ENCODE measurements around the gene SHC2.
"Not testable (repeated sequence)": the region's sequence is repeated elsewhere in the genome, so short reads cannot be mapped to it uniquely, and the experiment has no call there.

SHC2 gene

GRCh38 chr19:468587-469256, 7.9 kb upstream of the SHC2 start:
- no peak for DNase-seq (ENCODE audit: low read depth)

- DNase-seq (ENCODE audit: low read depth) = no peak
Observed at GRCh38 chr19:467554-467953, 6.7 kb upstream of the SHC2 start.

GRCh38 chr19:465056-465816, 4.4 kb upstream of the SHC2 start:
- no peak for DNase-seq (ENCODE audit: low read depth)

GRCh38 chr19:464208-464545, 3.3 kb upstream of the SHC2 start:
- DNase-seq (ENCODE audit: low read depth) = no peak

- no peak for DNase-seq (ENCODE audit: low read depth)
Observed at GRCh38 chr19:463483-464207, 2.8 kb upstream of the SHC2 start.

- no peak for DNase-seq (ENCODE audit: low read depth)
Observed at GRCh38 chr19:461721-462551, 1.1 kb upstream of the SHC2 start.

GRCh38 chr19:459724-460511, 915 bp downstream of the SHC2 start:
- peak; percentile 12 for DNase-seq (ENCODE audit: low read depth)

- DNase-seq (ENCODE audit: low read depth) = no peak
Observed at GRCh38 chr19:458091-459042, 2.5 kb downstream of the SHC2 start.

GRCh38 chr19:457636-458035, 3.2 kb downstream of the SHC2 start:
- DNase-seq (ENCODE audit: low read depth) = no peak

GRCh38 chr19:456547-457110, 4.2 kb downstream of the SHC2 start:
- DNase-seq (ENCODE audit: low read depth) = no peak

- DNase-seq (ENCODE audit: low read depth) = no peak
Observed at GRCh38 chr19:455851-456546, 4.8 kb downstream of the SHC2 start.

GRCh38 chr19:455031-455705, 5.7 kb downstream of the SHC2 start:
- no peak for DNase-seq (ENCODE audit: low read depth)

GRCh38 chr19:453606-454005, 7.2 kb downstream of the SHC2 start:
- no peak for DNase-seq (ENCODE audit: low read depth)

- DNase-seq (ENCODE audit: low read depth) = no peak
Observed at GRCh38 chr19:452829-453228, 8.0 kb downstream of the SHC2 start.

GRCh38 chr19:450912-451481, 9.8 kb downstream of the SHC2 start:
- DNase-seq (ENCODE audit: low read depth) = not testable (repeated sequence)

GRCh38 chr19:449916-450315, 10.9 kb downstream of the SHC2 start:
- no peak for DNase-seq (ENCODE audit: low read depth)

- no peak for DNase-seq (ENCODE audit: low read depth)
Observed at GRCh38 chr19:447816-448560, 12.8 kb downstream of the SHC2 start.

GRCh38 chr19:447064-447426, 13.8 kb downstream of the SHC2 start:
- DNase-seq (ENCODE audit: low read depth) = no peak
